ENCODE data around the gene TMTC4. TPM values are rescaled to one million over a fixed set of nuclear protein-coding genes. Genes with fewer than 3 reads are reported as not detected.
A peak's percentile ranks its signal among the peaks of the same experiment; 100 is the strongest.

Gene TMTC4
- total and polyA plus RNA-seq, 2 of the 4 experiments (the other 2 are of a cell fraction), result 8.4 to 14.3 TPM

GRCh38 chr13:100588331-100589177 lies 86.0 kb downstream of the TMTC4 start, which contains the start of gene GGACT:
TSS of gene GGACT (minus strand) at chr13:100588789. CDS start at chr13:100532591, 56,198 bp downstream.
- Histone ChIP-seq H3K27ac (ENCODE audit: insufficient read depth, low read length) (peak within 1 kb of the TSS; percentile 9; the same call in 1 of the 2 replicates), H3K9me3 (ENCODE audit: control insufficient read depth, insufficient read depth, low read length) (no peaks in the 10 kb centered on the region), H3K9ac (ENCODE audit: low read depth, low read length) (peak within 1 kb of the TSS; percentile 60), H4K20me1 (ENCODE audit: insufficient read depth, low read length) (no peaks in the 10 kb centered on the region), H3K56ac (ENCODE audit: extremely low read depth, insufficient read depth, low read length) (no peak within 1 kb of the TSS), H2AK9ac (replicated peaks; ENCODE audit: low read depth, low read length, poor library complexity) (peak within 1 kb of the TSS; percentile 79), H2BK5ac (ENCODE audit: low read depth, low read length, poor library complexity, severe bottlenecking) (no peak within 1 kb of the TSS), H3K4me1 (ENCODE audit: control insufficient read depth, insufficient read depth, low read length) (0 out of 2 replicates have a peak, but pooled peaks cover 2% of the 10 kb centered on the region), H3K4me2 (ENCODE audit: low read depth, low read length) (peak within 1 kb of the TSS; percentile 74), H2BK20ac (ENCODE audit: low read depth, low read length) (no peak within 1 kb of the TSS; the same call in 1 of the 2 replicates), H2AFZ (replicated peaks; ENCODE audit: low read length, poor library complexity) (peak within 1 kb of the TSS; percentile 94), H2AK5ac (ENCODE audit: low read depth, low read length) (no peak within 1 kb of the TSS), H3K23ac (ENCODE audit: low read depth, low read length) (0 out of 2 replicates have a peak within 1 kb of the TSS, but pooled peaks have one; percentile 23), H4K5ac (ENCODE audit: low read depth, low read length) (peak within 1 kb of the TSS; percentile 41), H3K79me1 (ENCODE audit: low read depth in 1 of 2, low read length in 2 of 2) (no peaks in the 10 kb centered on the region), H3K36me3 (ENCODE audit: control insufficient read depth, insufficient read depth, low read length) (no peaks in the 10 kb centered on the region), H3K4me3 (ENCODE audit: insufficient read depth, low read depth, low read length) (peak within 1 kb of the TSS; percentile 49), H2BK120ac (ENCODE audit: low read depth, low read length) (no peak within 1 kb of the TSS), H3K9me1 (ENCODE audit: insufficient read depth, low read length) (peaks cover 4% of the 10 kb centered on the region), H2BK15ac (ENCODE audit: low read depth, low read length) (no peak within 1 kb of the TSS; the same call in 2 of the 3 replicates), H3K4ac (ENCODE audit: low read depth, low read length) (peak within 1 kb of the TSS; percentile 58), H3K27me3 (ENCODE audit: control insufficient read depth, insufficient read depth, low read length) (0 out of 2 replicates have a peak, but pooled peaks cover 2% of the 10 kb centered on the region), H4K8ac (ENCODE audit: low read depth in 2 of 2, low read length in 2 of 2) (peak within 1 kb of the TSS; percentile 82 to 96), H3K18ac (ENCODE audit: low read depth, low read length) (no peak within 1 kb of the TSS), H4K91ac (ENCODE audit: insufficient read depth, low read depth, low read length) (no peak within 1 kb of the TSS), H3K14ac (replicated peaks; ENCODE audit: low read depth, low read length) (peak within 1 kb of the TSS; percentile 41; the same call in 1 of the 2 replicates)
- no TSS peak for BruUV-seq (replicated peaks)
- intact Hi-C loops (cut with micrococcal nuclease), result no loop called here
- 12% methylated on average over 49 of the region's 82 CpGs; no CpG with 5 or more reads in 1 of the 2 experiments for WGBS, 2 experiments (ENCODE audit: extremely low coverage in 2 of 2, insufficient read length in 1 of 2)
- POLR2A ChIA-PET (ENCODE audit: unreplicated experiment), result no interaction called here
- in situ Hi-C loops (cut with MboI; ENCODE audit: low sequenced_read_pairs), result no loop called here
- CTCF ChIA-PET, result no interaction called here
- peak; percentile 98 for ATAC-seq (ENCODE audit: low read depth)
- peak; percentile 37 for DNase-seq
- dilution Hi-C loops (cut with HindIII; ENCODE audit: low sequenced_read_pairs, unreplicated experiment), result no loop called here
- TF ChIP-seq NFE2L2 (IDR thresholded peaks at IDR 0.05; ENCODE audit: low read depth, low read length) (no peak), CTCF (conservative IDR thresholded peaks at IDR 0.05; ENCODE audit: low read depth, low read length) (peak; percentile 71), CEBPB (IDR thresholded peaks at IDR 0.05; ENCODE audit: low read depth, low read length) (no peak), RAD21 (IDR thresholded peaks at IDR 0.05; ENCODE audit: low read length) (0 out of 2 replicates have a peak, but pooled peaks have one; percentile 16), FOS (IDR thresholded peaks at IDR 0.05; ENCODE audit: low read depth, low read length) (no peak), CHD1 (IDR thresholded peaks at IDR 0.05; ENCODE audit: low read depth, low read length) (no peak), BHLHE40 (IDR thresholded peaks at IDR 0.05; ENCODE audit: low read depth, low read length) (0 out of 2 replicates have a peak, but pooled peaks have one; percentile 32), MAZ (IDR thresholded peaks at IDR 0.05; ENCODE audit: borderline replicate concordance, low read depth, low read length) (no peak; the same call in 1 of the 2 replicates), RFX5 (IDR thresholded peaks at IDR 0.05; ENCODE audit: low read depth, low read length) (no peak), ELK1 (IDR thresholded peaks at IDR 0.05; ENCODE audit: borderline replicate concordance, low read depth, low read length) (no peak), MAFK (IDR thresholded peaks at IDR 0.05; ENCODE audit: low read depth, low read length) (no peak), SMC3 (IDR thresholded peaks at IDR 0.05; ENCODE audit: low read depth, low read length) (0 out of 2 replicates have a peak, but pooled peaks have one; percentile 17), MXI1 (IDR thresholded peaks at IDR 0.05; ENCODE audit: borderline replicate concordance, low read depth, low read length) (0 out of 2 replicates have a peak, but pooled peaks have one; percentile 33), RCOR1 (IDR thresholded peaks at IDR 0.05; ENCODE audit: insufficient replicate concordance, low read length) (no peak), POLR2A (IDR thresholded peaks at IDR 0.05; ENCODE audit: low read depth, low read length) (no peak)

Measured in IMR-90 (cell line).